HG03378 (cell line): ENCODE measurements around the gene BBLN.

Source experiments
- ATAC-seq: cut with Tn5 transposase; IDR thresholded peaks from one replicate; pipeline ENCODE4 v1.9.1; 2021; ENCODE audit warnings: mild to moderate bottlenecking, moderate library complexity; ENCODE audit not compliant: unreplicated experiment

Gene BBLN

GRCh38 chr9:128188209-128188608 is 28.1 kb downstream of the BBLN start:
- ATAC-seq = no peak

- ATAC-seq = no peak
Measured at GRCh38 chr9:128190013-128190412, 29.9 kb downstream of the BBLN start.

DNA sequence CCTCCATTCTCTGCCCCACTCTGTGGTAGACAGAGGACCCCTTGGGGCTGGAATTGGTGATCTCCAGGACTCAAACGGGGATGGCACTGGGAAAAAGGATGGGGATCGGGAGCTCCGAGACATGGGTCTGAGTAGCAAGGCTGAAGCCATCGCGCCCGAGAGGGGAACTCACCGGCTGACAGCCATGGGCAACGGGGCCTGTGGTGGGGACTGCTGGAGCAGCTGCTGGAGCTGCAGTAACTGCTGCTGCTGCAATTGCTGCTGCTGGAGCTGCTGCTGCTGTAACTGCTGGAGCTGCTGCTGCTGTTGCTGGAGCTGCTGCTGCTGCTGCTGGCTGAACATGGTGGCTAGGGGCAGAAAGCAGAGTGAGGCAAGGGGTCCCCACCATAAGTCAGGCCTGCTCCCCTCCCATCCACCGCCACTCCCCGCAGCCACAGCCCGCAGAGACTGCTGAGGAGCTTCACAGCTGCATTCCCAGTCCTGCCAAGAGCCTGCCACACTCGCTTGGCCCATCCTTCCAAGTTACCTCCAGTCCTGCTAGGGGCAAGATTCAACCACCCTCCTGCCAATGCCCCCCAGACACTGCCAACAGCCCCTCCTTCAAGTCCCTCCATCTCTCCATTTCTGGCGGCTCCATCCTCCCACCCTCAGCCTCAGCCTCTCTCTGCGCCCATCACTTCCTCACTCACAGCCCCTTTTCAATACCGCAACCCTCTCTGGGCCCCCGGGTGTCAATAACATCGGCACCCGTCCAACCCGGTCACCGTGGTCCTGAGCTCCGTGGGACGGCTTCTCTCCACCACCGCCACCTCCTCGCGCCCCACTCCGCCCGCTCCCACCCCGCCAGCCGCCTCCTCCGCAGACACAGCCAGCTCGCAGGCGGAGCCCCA is 30.7 kb downstream of the BBLN start:
- no peak for ATAC-seq

DNA sequence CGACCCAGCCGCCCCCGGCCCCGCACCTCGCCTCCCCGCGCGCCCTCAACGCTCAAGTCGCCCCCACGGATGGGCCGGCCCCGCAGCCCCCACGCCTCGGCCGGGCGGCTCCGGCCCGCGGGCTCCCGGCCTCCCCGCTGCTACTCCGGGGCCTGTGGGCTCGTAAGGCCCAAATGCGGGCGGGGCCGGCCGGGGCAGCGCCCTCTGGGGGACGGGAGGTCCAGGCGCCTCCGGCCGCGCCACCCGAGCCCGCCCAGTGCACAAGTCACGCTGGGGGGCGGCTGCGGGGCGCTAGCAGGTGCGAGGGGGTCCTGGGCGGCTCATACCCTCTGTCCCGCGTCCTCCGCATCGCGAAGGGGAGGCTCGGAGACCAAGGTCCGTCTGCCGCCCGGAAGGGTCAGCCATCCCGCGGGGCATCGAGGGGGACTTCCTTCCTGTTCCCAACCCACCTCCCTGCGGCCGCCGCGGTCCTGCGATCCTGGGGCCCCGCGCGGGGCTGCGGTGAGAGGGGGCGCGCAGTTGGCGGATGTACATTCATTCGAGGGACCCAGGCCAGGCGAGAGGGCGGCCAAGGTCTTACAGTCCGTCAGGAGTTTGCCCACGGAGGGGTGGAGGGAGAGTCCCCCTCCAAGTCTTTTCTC is 31.5 kb downstream of the BBLN start, which contains the start of gene CIZ1:
TSS of gene CIZ1 (minus strand) at position 167 of the 641 bp plus-strand sequence. CDS start 715 bp downstream, outside the sequence.
- no peak for ATAC-seq

GRCh38 chr9:128192601-128193371 is 32.7 kb downstream of the BBLN start:
- no peak for ATAC-seq

- ATAC-seq = no peak
Measured at GRCh38 chr9:128193469-128194096, 33.5 kb downstream of the BBLN start.

DNA sequence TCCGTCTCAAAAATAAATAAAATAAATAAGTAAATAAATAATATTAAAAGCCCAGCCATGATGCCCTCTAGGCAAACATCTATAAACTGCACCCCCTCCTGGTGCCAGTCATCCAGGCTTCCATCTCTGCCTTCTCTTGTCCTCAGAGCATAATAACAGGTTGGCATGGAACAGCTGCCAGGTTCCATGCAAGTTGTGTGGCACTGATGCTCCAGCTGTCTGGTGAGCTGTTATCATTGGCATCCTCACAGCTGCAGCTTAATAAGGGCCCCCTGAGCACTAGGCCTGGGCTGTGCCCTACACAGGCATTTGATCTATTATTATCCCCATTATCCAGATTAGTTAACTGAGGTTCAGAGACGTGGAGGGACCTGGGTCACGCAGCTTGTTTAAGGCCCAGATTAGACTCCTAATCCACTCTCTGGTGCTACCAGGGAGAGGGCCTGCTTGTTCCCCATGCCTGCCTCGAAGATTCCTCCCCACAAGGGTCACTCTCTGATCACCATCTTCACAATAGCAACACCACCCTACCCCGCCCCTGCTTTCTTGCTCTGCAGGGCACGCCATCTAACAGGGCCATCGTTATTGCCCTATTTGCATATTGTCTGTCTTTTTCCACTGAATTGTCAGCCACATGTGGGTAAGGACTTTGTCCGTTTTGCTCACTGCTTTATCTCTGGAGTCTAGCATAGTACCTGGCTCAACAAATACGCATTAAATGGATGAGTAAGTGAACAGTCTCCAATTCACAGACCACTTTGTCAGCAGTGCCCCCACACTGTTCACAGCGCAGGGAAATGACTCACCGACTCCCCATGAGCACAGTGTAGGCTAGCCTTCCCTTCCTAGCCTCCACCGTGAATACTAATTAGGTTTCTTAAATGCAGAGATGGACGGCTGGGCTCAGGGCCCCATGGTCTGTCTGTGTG is 41.6 kb downstream of the BBLN start:
- ATAC-seq = no peak

GRCh38 chr9:128202648-128203023 is 42.6 kb downstream of the BBLN start:
- no peak for ATAC-seq

GRCh38 chr9:128203024-128203706 is 43.1 kb downstream of the BBLN start, which contains the start of gene DNM1:
Gene DNM1 (plus strand): TSS chr9:128203379. CDS start chr9:128203471, 92 bp downstream.
- no peak for ATAC-seq

DNA sequence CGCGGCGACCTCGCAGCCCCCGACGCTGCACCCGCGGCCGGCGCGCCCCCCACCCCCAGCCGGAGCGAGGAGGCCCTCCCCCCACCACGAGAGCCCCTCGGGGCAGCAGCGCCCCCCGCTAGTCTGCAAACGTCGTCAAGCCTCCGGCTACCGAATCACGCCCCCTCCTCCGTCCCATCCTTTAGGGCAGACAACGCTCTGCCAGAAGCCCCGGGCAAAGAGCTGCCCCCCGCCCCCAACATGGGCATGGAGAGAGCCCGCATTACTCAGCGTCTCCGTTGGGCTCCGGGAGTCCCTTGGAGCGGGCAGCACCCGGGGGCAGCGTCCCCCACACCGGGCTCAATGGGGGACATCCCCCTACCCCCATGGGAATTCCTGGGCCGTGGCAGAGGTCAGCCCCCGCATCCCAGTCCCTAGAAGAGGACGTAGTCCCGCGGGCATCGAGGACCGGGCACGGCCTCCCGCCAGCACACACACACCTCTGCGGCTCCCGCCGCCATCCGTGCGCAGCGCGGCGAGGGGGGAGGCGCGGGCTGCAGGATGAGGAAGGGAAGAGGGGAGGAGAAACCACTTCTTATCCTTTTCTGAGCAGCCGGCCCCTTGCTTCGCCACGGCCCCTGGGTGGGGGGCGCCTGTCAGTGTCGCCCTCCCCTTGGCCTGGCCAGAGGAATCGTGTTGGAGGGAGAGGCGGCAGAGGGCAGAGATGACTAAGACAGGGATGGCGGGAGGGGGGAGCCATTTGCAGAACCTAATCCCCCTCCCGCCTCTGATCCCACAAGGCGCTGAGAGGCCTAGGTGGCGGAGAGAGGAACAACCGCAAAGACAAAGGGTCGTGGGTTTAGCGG is 43.9 kb downstream of the BBLN start:
- ATAC-seq = no peak

- ATAC-seq = no peak
Measured at GRCh38 chr9:128204858-128205257, 44.8 kb downstream of the BBLN start.

DNA sequence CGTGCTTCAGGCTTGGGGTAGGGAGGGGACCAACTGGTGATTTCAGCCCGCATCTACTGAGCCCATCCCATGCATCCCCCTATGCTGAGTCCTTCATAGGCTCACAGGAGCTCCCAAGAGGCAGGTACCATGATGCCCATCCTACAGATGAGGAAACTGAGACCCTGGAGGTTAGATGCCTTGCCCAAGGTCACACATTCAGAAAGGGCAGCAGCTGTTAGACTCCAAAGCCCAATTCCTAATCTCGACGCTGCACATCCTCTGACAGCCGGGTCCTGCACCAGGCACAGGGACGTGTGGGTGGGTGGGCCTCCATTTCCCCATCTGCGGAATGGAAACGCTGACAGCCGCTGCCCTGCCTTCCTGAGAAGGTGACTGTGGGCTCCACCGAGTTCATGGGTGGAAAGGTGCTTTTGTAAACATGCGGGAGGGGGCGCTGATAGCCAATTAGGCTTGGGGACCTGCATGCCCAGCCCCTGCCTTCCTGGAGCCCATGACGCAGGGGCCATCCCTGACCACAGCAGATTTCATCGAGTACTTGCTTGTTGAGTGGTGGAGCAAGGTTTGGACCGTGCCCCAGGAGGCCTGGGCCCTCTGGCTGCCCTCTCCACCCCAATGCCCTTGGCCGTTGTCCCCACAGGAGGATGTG is 45.4 kb downstream of the BBLN start:
- ATAC-seq = no peak

GRCh38 chr9:128206484-128206883 is 46.4 kb downstream of the BBLN start:
- ATAC-seq = no peak

DNA sequence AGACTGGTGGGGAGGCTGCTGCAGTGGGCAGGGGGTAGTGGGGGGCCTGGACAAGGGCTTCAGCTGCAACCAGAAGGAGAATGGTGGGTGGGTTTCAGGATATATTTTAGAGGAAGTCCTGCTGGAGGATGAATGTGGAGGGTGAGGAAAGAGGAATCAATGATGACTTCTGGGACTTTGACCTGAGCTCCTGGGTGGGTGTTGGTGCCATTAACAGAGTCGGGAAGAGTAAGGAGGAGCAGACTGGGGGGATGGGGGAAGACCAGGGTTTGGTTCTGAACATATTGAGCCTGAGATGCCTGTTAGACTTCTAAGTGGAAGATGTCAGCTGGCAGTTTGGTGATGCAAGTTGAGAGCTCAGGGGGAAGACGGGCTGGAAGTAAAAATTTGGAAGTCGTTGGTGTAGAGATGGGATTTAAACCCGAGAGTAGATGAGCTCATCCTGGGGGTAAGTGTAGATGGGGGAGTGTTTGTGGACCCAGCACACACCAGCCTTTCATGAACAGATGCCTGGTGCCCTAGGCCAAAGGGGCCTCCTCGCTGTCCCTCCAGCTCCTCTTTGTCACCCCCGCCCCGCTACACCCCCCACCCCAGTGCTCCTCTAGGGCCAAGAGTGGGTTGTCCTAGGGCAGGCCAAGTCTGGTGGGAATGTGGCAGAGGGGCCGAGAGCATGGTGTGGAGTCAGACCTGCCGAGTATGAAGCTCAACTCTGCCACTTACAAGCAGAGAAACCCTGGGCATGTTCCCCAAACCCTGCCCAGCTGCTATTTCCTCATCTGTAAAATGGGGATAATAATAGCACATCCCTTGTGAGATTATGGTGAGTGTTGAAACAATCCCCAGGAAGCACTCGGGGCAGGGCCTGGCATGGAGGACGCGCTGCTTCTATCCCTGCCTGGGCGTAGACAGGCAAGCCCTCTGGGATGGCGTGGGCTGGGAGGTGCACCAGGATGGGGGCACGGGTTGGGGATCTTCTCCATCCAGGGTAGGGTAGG is 47.1 kb downstream of the BBLN start:
- no peak for ATAC-seq

- ATAC-seq = no peak
Measured at GRCh38 chr9:128208386-128208785, 48.3 kb downstream of the BBLN start.

GRCh38 chr9:128208946-128209669 is 49.0 kb downstream of the BBLN start:
- ATAC-seq = no peak
